Measurements from ENCODE around the gene TMEM143. TPM values are rescaled to one million over a fixed set of nuclear protein-coding genes. Genes with fewer than 3 reads are reported as not detected.

Gene TMEM143
- 4.2 and 9.2 TPM in 2 replicates for total RNA-seq (2014; rRNA removed; shearing (Covaris generic))

GRCh38 chr19:48363810-48364597, at the start of gene TMEM143, which contains the start of gene SYNGR4:
Gene TMEM143 (minus strand): TSS chr19:48363940. CDS start chr19:48363920, 20 bp downstream.
Gene SYNGR4 (plus strand): TSS chr19:48364367. CDS start chr19:48365843, 1,476 bp downstream.

GRCh38 chr19:48393559-48394330, 30.0 kb upstream of the TMEM143 start, which contains the start of gene GRIN2D:
Gene GRIN2D (plus strand): TSS chr19:48393668. CDS start chr19:48398393, 4,725 bp downstream.

GRCh38 chr19:48391100-48392005, 27.6 kb upstream of the TMEM143 start, which contains the start of gene KDELR1:
Gene KDELR1 (minus strand): TSS chr19:48391551. CDS start chr19:48391358, 193 bp downstream.

GRCh38 chr19:48325265-48325910, 38.4 kb downstream of the TMEM143 start, which contains the start of gene EMP3:
Gene EMP3 (plus strand): TSS chr19:48325552. CDS start chr19:48326845, 1,293 bp downstream.

Other genes starting within 250 kb of the TMEM143 start
- 89.0 and 114 TPM in 2 replicates for gene LIG1, start 193.6 kb downstream of the TMEM143 start, total RNA-seq (2014; rRNA removed; shearing (Covaris generic))
- gene ZSWIM9, start 193.3 kb downstream of the TMEM143 start, total RNA-seq (2014; rRNA removed; shearing (Covaris generic)) = 2.4 and 4.6 TPM in 2 replicates
- 15.3 and 17.5 TPM in 2 replicates for gene CARD8, start 108.0 kb downstream of the TMEM143 start, total RNA-seq (2014; rRNA removed; shearing (Covaris generic))
- 0.05 TPM in 1 of 2 replicates, not detected in the other for gene ZNF114, start 93.9 kb downstream of the TMEM143 start, total RNA-seq (2014; rRNA removed; shearing (Covaris generic))
- 90.4 and 123 TPM in 2 replicates for gene EMP3, start 38.4 kb downstream of the TMEM143 start, total RNA-seq (2014; rRNA removed; shearing (Covaris generic))
- not detected in 2 replicates for gene SYNGR4, start 427 bp upstream of the TMEM143 start, total RNA-seq (2014; rRNA removed; shearing (Covaris generic))
- gene KDELR1, start 27.6 kb upstream of the TMEM143 start, total RNA-seq (2014; rRNA removed; shearing (Covaris generic)) = 48.7 and 57.4 TPM in 2 replicates
- not detected in 2 replicates for gene GRIN2D, start 29.7 kb upstream of the TMEM143 start, total RNA-seq (2014; rRNA removed; shearing (Covaris generic))
- 79.1 and 89.2 TPM in 2 replicates for gene GRWD1, start 82.0 kb upstream of the TMEM143 start, total RNA-seq (2014; rRNA removed; shearing (Covaris generic))
- gene KCNJ14, start 91.6 kb upstream of the TMEM143 start, total RNA-seq (2014; rRNA removed; shearing (Covaris generic)) = 2.1 and 3.1 TPM in 2 replicates
- gene CYTH2, start 105.4 kb upstream of the TMEM143 start, total RNA-seq (2014; rRNA removed; shearing (Covaris generic)) = 84.3 and 86.4 TPM in 2 replicates
- 0.37 TPM in 1 of 2 replicates, not detected in the other for gene LMTK3, start 147.9 kb upstream of the TMEM143 start, total RNA-seq (2014; rRNA removed; shearing (Covaris generic))
- gene SULT2B1, start 188.2 kb upstream of the TMEM143 start, total RNA-seq (2014; rRNA removed; shearing (Covaris generic)) = not detected in 2 replicates
- gene SPACA4, start 242.8 kb upstream of the TMEM143 start, total RNA-seq (2014; rRNA removed; shearing (Covaris generic)) = not detected in 2 replicates